Activated CD4-positive, alpha-beta T cell treated with anti-CD3 and anti-CD28 coated beads, Interleukin-2, amount 50 U/mL, for 48 hours (primary cell): ENCODE measurements around the gene DISC1.
A peak's percentile ranks its signal among the peaks of the same experiment; 100 is the strongest.
"Not testable (repeated sequence)": the region's sequence is repeated elsewhere in the genome, so short reads cannot be mapped to it uniquely, and the experiment has no call there.

Experiments
- DNase-seq, 2 experiments: peaks; one replicate each; pipeline ENCODE4 v3.0.0-alpha.2; 2020

The DISC1 gene

DNA sequence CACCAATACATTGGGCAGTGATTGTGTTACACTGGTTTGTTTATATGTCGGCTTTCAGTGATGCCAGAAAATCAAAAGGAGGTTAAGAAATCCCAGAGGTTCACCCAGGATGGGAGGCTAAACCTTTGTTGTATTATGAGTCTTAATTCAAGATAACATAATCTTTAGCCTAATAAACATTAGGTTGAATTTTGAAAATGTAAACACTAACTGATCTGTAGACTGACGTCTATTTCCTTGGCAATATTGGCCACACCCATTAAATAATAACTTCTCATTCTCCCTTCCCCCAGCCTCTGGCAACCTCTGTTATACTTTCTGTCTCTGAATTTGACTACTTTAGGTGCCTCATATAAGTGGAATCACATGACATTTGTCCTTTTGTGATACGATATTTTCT, 238.7 kb downstream of the DISC1 start:
- no peak for DNase-seq

GRCh38 chr1:231866392-231867331, 240.1 kb downstream of the DISC1 start:
- DNase-seq: peak; percentile 54 to 64

- DNase-seq: no peak
Observed at GRCh38 chr1:231867607-231868006, 241.0 kb downstream of the DISC1 start.

GRCh38 chr1:231869364-231869763, 242.8 kb downstream of the DISC1 start:
- DNase-seq: no peak

- no peak for DNase-seq
Observed at GRCh38 chr1:231871471-231871870, 244.9 kb downstream of the DISC1 start.

DNA sequence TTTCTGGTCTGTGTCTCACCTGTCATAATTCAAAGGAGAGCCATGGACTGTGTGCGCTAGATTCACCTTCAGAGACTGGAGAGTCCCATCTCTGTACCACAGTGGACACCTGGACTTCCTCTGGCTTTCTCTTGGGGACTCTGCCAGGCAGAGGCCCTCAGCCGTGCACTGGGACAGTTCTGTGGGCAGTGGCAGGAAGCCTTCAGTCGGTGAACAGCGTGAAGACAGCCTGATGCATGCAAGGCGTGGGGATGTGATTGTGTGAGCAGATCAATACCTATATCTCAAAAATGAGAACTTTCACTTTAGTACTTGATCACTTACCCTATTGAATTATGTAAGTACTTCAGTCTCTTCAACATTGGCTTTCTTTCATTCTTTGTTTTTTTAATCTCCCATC, 245.3 kb downstream of the DISC1 start:
- no peak for DNase-seq

DNA sequence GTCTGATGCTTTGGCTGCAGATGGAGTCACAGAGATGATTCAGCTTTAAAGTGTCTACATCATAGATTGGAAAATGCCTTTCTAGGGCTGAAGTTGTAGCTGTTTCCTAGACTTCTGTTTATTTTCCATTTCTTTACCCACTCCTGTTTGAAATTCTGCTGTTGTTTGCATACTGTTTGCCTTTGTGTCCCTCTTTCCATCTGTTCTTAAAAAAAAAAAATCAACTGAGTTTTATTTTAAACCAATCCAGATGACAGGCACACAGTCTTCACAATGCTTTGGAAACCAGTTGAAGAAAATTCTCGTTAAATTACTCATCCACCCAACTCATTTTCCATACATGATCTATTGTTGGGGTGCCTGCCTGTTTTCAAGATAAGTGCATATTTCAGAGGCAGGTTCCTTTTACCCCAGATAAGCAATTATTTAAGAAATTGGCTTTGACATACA, 245.9 kb downstream of the DISC1 start:
- no peak for DNase-seq

DNA sequence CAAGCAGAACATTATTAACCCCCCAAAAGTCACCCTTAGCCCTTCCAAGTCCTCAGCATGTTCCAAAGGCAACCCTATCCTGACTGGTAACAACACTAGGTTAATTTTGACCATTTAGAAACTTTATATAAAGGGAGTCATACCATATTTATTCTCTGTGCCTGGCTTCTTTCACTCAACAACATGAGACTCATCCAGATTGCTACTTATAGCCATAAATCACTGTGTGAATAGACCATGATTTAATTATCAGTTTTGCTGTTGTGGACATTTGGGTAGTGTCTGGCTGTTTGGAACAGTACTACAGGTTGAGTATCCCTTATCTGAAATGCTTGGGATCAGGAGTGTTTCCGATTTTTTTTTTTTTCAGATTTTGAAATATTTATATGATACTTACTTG, 252.1 kb downstream of the DISC1 start:
- no peak for DNase-seq

- DNase-seq: no peak
Observed at GRCh38 chr1:231879296-231879695, 252.7 kb downstream of the DISC1 start.

GRCh38 chr1:231882333-231882732, 255.7 kb downstream of the DISC1 start:
- no peak for DNase-seq

DNA sequence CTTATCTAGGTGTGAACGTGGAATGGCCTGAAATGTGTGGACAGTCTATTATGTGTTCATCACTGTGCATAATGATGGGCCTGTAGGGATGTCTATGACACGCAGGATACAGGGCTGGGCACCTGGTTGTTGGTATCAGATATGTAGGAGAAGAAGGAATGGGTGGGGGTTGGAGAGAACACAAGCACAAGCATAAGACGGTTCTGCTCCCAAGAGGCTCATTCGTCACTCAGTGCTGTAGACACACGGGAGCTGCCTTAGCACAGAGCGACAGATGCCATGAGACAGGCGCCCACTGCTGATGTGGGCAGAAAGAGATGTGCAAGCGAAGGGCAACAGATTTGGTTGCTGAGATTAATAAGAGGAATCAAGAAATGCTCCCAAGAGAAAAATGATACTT, 256.2 kb downstream of the DISC1 start:
- DNase-seq: no peak

- DNase-seq: no peak
Observed at GRCh38 chr1:231883382-231883781, 256.8 kb downstream of the DISC1 start.

DNA sequence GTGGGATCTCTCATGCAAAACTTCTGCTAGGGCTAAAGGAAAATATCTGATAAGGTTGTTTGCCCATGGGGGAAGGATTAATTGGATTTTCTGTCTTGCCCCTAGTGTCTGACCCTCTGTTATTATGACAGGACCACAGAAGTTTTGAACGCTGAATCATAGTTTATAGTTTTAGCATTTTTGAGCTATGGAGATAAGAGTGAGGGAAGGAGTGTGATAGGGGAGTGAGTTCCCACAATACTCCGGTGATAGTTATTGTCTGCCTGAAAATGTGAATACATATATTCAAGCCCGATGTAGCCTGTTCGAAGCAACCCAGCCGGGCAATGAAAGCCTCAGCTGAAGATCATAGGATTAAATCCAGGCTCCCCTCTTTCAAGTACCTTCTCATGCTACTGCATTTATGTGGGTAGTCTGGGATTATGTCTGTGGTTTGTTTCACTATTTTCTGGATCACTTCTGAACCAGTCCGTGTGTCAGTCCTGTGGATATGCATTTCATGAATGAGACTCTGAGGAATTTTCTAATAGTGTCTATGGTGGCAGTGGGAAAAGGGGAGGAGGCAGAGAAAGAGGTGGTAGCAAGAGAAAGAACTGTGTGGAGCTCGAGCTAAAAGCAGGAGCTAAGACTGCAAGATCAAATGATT, 258.7 kb downstream of the DISC1 start:
- DNase-seq: no peak

GRCh38 chr1:231887166-231887565, 260.6 kb downstream of the DISC1 start:
- no peak for DNase-seq

GRCh38 chr1:231887866-231888265, 261.3 kb downstream of the DISC1 start:
- no peak for DNase-seq

- DNase-seq: no peak
Observed at GRCh38 chr1:231890791-231891190, 264.2 kb downstream of the DISC1 start.

- DNase-seq: no peak
Observed at GRCh38 chr1:231893400-231894102, 267.0 kb downstream of the DISC1 start.

- no peak for DNase-seq
Observed at GRCh38 chr1:231896806-231897205, 270.2 kb downstream of the DISC1 start.

GRCh38 chr1:231899046-231899445, 272.5 kb downstream of the DISC1 start:
- no peak for DNase-seq

DNA sequence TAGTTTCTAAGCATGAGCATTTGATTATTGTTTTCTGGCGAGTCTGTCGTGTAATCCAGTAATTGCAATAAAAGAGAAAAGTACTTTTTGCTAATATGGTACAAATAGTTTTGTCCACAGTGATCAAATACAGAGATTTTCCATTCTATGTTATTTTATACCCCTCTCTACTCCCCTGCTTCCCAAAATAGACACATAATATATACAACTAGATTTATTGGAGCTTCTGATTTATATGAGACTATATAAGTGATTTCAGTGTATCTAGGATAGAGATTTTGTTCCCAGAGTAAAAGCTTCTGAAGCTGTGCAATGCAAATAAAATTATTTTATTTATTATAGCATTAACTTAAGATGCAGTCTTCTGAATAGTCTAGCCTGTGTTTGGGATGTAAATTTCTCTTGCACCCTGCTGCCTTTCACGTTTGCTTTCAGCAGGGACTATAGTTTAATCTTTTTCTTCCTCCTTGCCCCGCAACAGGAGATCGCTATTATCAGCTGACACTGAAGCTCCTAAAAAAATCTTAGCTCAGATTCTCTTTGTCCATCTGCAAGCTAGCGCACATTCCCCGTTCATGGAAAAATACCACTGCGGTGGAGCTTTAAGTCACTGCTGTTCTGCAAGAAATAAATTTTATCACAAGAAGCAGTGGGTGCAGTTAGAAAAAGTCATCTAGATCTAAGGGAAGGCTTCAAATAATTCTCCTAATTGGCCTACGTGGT, 273.3 kb downstream of the DISC1 start:
- DNase-seq: no peak

DNA sequence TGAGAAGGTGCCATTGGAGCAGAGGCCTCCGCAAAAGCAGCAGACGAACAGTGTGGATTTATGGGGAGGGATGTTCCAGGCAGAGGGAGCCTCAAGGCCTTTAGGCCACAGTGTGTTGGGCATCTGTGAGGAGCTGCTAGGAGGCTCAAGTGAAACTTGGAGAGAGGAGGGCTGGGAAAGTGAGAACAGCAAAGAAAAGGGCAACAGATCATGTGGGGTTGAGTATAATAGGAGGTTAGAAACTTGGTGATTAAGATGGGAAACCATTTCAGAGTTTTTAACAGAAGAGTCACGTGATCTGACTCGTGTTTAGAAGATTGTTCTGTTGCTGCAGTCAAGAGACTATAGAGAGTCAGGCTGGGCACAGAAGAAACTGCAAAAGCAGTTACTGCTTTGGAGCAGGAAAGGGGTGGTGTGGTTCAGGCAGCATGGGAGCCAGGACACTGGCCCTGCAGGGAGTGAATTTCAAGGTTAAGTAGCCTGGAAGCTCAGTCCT, 277.0 kb downstream of the DISC1 start:
- no peak for DNase-seq

DNA sequence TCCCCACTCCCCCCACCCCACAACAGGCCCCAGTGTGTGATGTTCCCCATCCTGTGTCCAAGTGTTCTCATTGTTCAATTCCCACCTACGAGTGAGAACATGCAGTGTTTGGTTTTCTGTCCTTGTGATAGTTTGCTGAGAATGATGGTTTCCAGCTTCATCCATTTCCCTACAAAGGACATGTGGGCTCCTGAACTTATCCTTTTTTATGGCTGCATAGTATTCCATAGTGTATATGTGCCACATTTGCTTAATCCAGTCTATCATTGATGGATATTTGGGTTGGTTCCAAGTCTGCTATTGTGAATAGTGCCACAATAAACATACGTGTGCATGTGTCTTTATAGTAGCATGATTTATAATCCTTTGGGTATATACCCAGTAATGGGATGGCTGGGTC, 280.7 kb downstream of the DISC1 start:
- not testable (repeated sequence) for DNase-seq

DNA sequence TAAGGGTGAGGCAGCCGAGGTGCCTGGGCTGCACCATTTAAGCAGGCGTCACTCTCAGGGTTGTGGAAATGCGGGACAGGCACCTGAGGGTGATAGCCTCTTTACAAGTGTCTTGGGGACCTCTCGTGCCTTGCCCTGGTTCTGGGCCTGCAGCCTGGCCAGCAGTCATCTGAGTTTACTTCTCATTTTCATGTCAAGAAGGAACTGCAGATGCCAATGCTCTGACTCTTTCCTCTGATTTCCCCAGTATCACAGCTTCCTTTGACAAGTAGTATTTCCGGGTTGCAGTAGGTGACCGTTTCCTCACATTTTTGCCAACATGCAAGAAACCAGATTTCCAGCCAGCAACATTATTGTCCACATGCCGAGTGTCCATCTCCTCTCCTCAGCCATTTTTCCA, 286.9 kb downstream of the DISC1 start:
- DNase-seq: no peak
